ENCODE measurements around the gene UBE2V1. TPM values are rescaled to one million over a fixed set of nuclear protein-coding genes. Genes with fewer than 3 reads are reported as not detected.
"Not testable (repeated sequence)": the region's sequence is repeated elsewhere in the genome, so short reads cannot be mapped to it uniquely, and the experiment has no call there.

The UBE2V1 gene
- polyA plus RNA-seq, 1 of the 3 experiments (the other 2 are of a cell fraction): 99.7 TPM

GRCh38 chr20:50066161-50066834 lies 46.7 kb downstream of the UBE2V1 start:
- H4K20me1 ChIP-seq (ENCODE audit: insufficient read depth): no peaks in the 10 kb centered on the region
- POLR2A ChIA-PET: no interaction called here

GRCh38 chr20:50065325-50065615 lies 47.7 kb downstream of the UBE2V1 start:
- CTCF ChIA-PET: interaction anchor here (1.1 to 20.6 kb wide), 3 partner anchors 11 to 85 kb away, joined by 3 to 807 read pairs (median 7); partner anchors contain the start of gene SNAI1
- TF ChIP-seq RXRA (IDR thresholded peaks at IDR 0.05; ENCODE audit: borderline replicate concordance, low read depth) (no peak), MAX (IDR thresholded peaks at IDR 0.05; ENCODE audit: low read depth) (no peak), USF2 (IDR thresholded peaks at IDR 0.05; ENCODE audit: borderline replicate concordance, low read depth, low read length) (no peak), ZBTB33 (IDR thresholded peaks at IDR 0.05; ENCODE audit: borderline replicate concordance, low read depth) (no peak), FOXM1 (IDR thresholded peaks at IDR 0.05; ENCODE audit: low read depth) (no peak)
- POLR2A ChIA-PET: interaction anchor here (1.2 kb wide), 1 partner anchor 82 kb away, joined by 6 read pairs; no protein-coding TSS in a partner anchor

More at GRCh38 chr20:50066161-50066834, 46.7 kb downstream of the UBE2V1 start:
- DNase-seq: no peak
- Histone ChIP-seq H3K4me2 (no peak overlapping the region), H3K79me2 (ENCODE audit: insufficient read depth) (no peaks in the 10 kb centered on the region), H3K9me3 (no peaks in the 10 kb centered on the region), H3K9ac (no peak overlapping the region), H3K4me1 (ENCODE audit: control insufficient read depth in 1 of 2, insufficient read depth in 2 of 2, low read depth in 1 of 2, low read length in 1 of 2) (peaks cover 0 to 7% of the 10 kb centered on the region in 2 experiments; a peak in 1 of 4 replicates), H3K4me3 (ENCODE audit: low read depth in 2 of 2, low read length in 1 of 2) (no peak overlapping the region), H3K27me3 (ENCODE audit: insufficient read depth) (no peaks in the 10 kb centered on the region), H2AFZ (ENCODE audit: low read depth) (no peak overlapping the region), H3K9me2 (no peaks in the 10 kb centered on the region), H3K27ac (ENCODE audit: low read depth in 2 of 2, low read length in 1 of 2) (no peak overlapping the region), H3F3A (replicated peaks; ENCODE audit: insufficient read depth) (no peaks in the 10 kb centered on the region), H3K36me3 (replicated peaks in 1 of 2; ENCODE audit: control insufficient read depth in 1 of 2, insufficient read depth in 2 of 2, low read length in 1 of 2) (no peaks in the 10 kb centered on the region)
- CTCF ChIA-PET: interaction anchor here (0.9 to 20.6 kb wide), 4 partner anchors 12 to 86 kb away, joined by 3 to 807 read pairs (median 5); partner anchors contain the start of gene SNAI1
- TF ChIP-seq GATA2 (CRISPR knock-in tag; IDR thresholded peaks at IDR 0.05) (no peak), ELF1 (IDR thresholded peaks at IDR 0.05) (no peak), RCOR1 (IDR thresholded peaks at IDR 0.05; ENCODE audit: low read length) (no peak), MEF2A (IDR thresholded peaks at IDR 0.05; ENCODE audit: borderline replicate concordance, low read depth) (no peak), USF1 (IDR thresholded peaks at IDR 0.05; ENCODE audit: borderline replicate concordance, low read depth) (no peak), FOXM1 (IDR thresholded peaks at IDR 0.05; ENCODE audit: low read depth) (no peak), PBX3 (IDR thresholded peaks at IDR 0.05) (no peak), CTCF (IDR thresholded peaks at IDR 0.05) (no peak), MXI1 (IDR thresholded peaks at IDR 0.05; ENCODE audit: low read depth, low read length) (no peak)
- WGBS (ENCODE audit: low lambda C conversion rate): 100% methylated on average over 10 of the region's 10 CpGs

GRCh38 chr20:50063763-50064162 lies 49.2 kb downstream of the UBE2V1 start:
- not testable (repeated sequence) for H3K4me1 ChIP-seq (ENCODE audit: control insufficient read depth in 1 of 2, insufficient read depth in 2 of 2, low read depth in 1 of 2, low read length in 1 of 2); H3K27me3 ChIP-seq (ENCODE audit: insufficient read depth); H3K4me3 ChIP-seq (ENCODE audit: low read depth in 2 of 2, low read length in 1 of 2); H3K9ac ChIP-seq; H3K9me2 ChIP-seq; DNase-seq; H2AFZ ChIP-seq (ENCODE audit: low read depth); H3K79me2 ChIP-seq (ENCODE audit: insufficient read depth); H3F3A ChIP-seq (replicated peaks; ENCODE audit: insufficient read depth); H3K27ac ChIP-seq (ENCODE audit: low read depth in 2 of 2, low read length in 1 of 2); H3K36me3 ChIP-seq (replicated peaks in 1 of 2; ENCODE audit: control insufficient read depth in 1 of 2, insufficient read depth in 2 of 2, low read length in 1 of 2); H4K20me1 ChIP-seq (ENCODE audit: insufficient read depth); H3K4me2 ChIP-seq; H3K9me3 ChIP-seq
- CTCF ChIA-PET: interaction anchor here (1.4 to 20.6 kb wide), 4 partner anchors 7 to 84 kb away, joined by 3 to 807 read pairs (median 24); partner anchors contain the start of gene SNAI1
- POLR2A ChIA-PET: interaction anchor here (0.7 kb wide), 1 partner anchor 17 kb away, joined by 3 read pairs; no protein-coding TSS in a partner anchor
- WGBS (ENCODE audit: low lambda C conversion rate): 93% methylated on average over 3 of the region's 6 CpGs

More at GRCh38 chr20:50065325-50065615, 47.7 kb downstream of the UBE2V1 start:
- Histone ChIP-seq H3K4me2 (no peak overlapping the region), H3K36me3 (replicated peaks in 1 of 2; ENCODE audit: control insufficient read depth in 1 of 2, insufficient read depth in 2 of 2, low read length in 1 of 2) (no peaks in the 10 kb centered on the region), H4K20me1 (ENCODE audit: insufficient read depth) (no peaks in the 10 kb centered on the region), H3K9me2 (no peaks in the 10 kb centered on the region), H3K27ac (ENCODE audit: low read depth in 2 of 2, low read length in 1 of 2) (no peak overlapping the region), H3K79me2 (ENCODE audit: insufficient read depth) (no peaks in the 10 kb centered on the region), H3K27me3 (ENCODE audit: insufficient read depth) (no peaks in the 10 kb centered on the region), H3F3A (replicated peaks; ENCODE audit: insufficient read depth) (no peaks in the 10 kb centered on the region), H3K9me3 (no peaks in the 10 kb centered on the region), H3K9ac (no peak overlapping the region), H3K4me3 (ENCODE audit: low read depth in 2 of 2, low read length in 1 of 2) (no peak overlapping the region), H3K4me1 (ENCODE audit: control insufficient read depth in 1 of 2, insufficient read depth in 2 of 2, low read depth in 1 of 2, low read length in 1 of 2) (peaks cover 0 to 7% of the 10 kb centered on the region in 2 experiments; a peak in 1 of 4 replicates), H2AFZ (ENCODE audit: low read depth) (no peak overlapping the region)
- WGBS (ENCODE audit: low lambda C conversion rate): 75% methylated on average over 2 of the region's 3 CpGs
- DNase-seq: peak; percentile 46

Measured in SK-N-SH (cell line).